Endothelial cell of umbilical vein (primary cell): ENCODE data around the gene DLAT. TPM values are rescaled to one million over a fixed set of nuclear protein-coding genes. Genes with fewer than 3 reads are reported as not detected.

Experiments used
- BruUV-seq: library from RNA; stranded (reverse); fragments of 400-500 nt; replicated peaks from 2 replicates; lab custom pipeline; 2021; lab: Mats Ljungman, UMichigan
- CTCF ChIA-PET: fragments of 300-600, 350-600 bp; sonication (Branson Sonifier 250); formaldehyde crosslinking; loops from one replicate; lab custom pipeline; 2021; ENCODE audit warnings: antibody characterized with exemption, inconsistent platforms; lab: Charles Lee
- POLR2A ChIA-PET: fragments of 300-600, 350-600 bp; sonication (Branson Sonifier 250); formaldehyde crosslinking; loops from one replicate; lab custom pipeline; 2021; ENCODE audit warnings: antibody characterized with exemption, inconsistent platforms; lab: Charles Lee
- DNase-seq: peaks from one replicate; pipeline ENCODE4 v3.0.0-alpha.2; 2011; ENCODE audit warnings: low read depth, low spot score
- FAIRE-seq: peaks from 2 replicates; lab custom pipeline; 2011; peaks lifted over from hg19 to GRCh38; lab: Jason Lieb, UNC
- H2AFZ ChIP-seq: 2 replicates; pipeline ENCODE4 v1.6.0; 2012; ENCODE audit warnings: low read depth, low read length, control low read depth, inconsistent platforms
- H3K27ac ChIP-seq: 2 replicates; pipeline ENCODE4 v1.5.1; 2011; ENCODE audit warnings: low read depth, mild to moderate bottlenecking, control low read depth, low read length, moderate library complexity; ENCODE audit not compliant: insufficient read depth
- H3K27me3 ChIP-seq, 2 experiments: 2 replicates each; pipeline versions ENCODE4 v1.6.0 to v1.6.1; 2011; ENCODE audit warnings: low read length in 2 of 2, mixed read lengths in 1 of 2; ENCODE audit not compliant: control insufficient read depth in 2 of 2, insufficient read depth in 2 of 2
- H3K36me3 ChIP-seq, 2 experiments: 2 replicates in 1 of 2; 3 replicates in 1 of 2; pipeline ENCODE4 v1.5.1; 2011; ENCODE audit warnings: low read length in 2 of 2, mild to moderate bottlenecking in 1 of 2, moderate library complexity in 1 of 2; ENCODE audit not compliant: control insufficient read depth in 2 of 2, insufficient read depth in 2 of 2; ENCODE audit errors: extremely low read depth in 1 of 2
- H3K4me1 ChIP-seq: 3 replicates; pipeline ENCODE4 v1.5.1; 2011; ENCODE audit warnings: mild to moderate bottlenecking, low read length; ENCODE audit not compliant: control insufficient read depth, insufficient read depth; ENCODE audit errors: extremely low read depth
- H3K4me2 ChIP-seq: 2 replicates; pipeline ENCODE4 v1.6.1; 2011; ENCODE audit warnings: low read length, control low read depth, mixed read lengths; ENCODE audit not compliant: insufficient read depth
- H3K4me3 ChIP-seq, 3 experiments: fragments of 200-600 bp in 1 of 3; sonication (generic), shearing (Covaris generic) in 1 of 3; replicated peaks in 1 of 3; 2 replicates each; pipeline ENCODE4 v1.5.1; 2011 to 2016; ENCODE audit warnings: control low read depth in 3 of 3, low read length in 3 of 3, mild to moderate bottlenecking in 2 of 3, inconsistent platforms in 1 of 3, low read depth in 1 of 3, moderate library complexity in 1 of 3; ENCODE audit not compliant: insufficient read depth in 1 of 3
- H3K79me2 ChIP-seq: 2 replicates; pipeline ENCODE4 v1.6.0; 2012; ENCODE audit warnings: low read length, inconsistent platforms; ENCODE audit not compliant: control insufficient read depth, insufficient read depth
- H3K9ac ChIP-seq: replicated peaks from 2 replicates; pipeline ENCODE3; 2011; ENCODE audit warnings: low read length, control low read depth; ENCODE audit not compliant: insufficient read depth; ENCODE audit errors: extremely low read depth
- H3K9me1 ChIP-seq: replicated peaks from 3 replicates; pipeline ENCODE4 v1.6.0; 2011; ENCODE audit warnings: mild to moderate bottlenecking, low read length; ENCODE audit not compliant: control insufficient read depth, insufficient read depth; ENCODE audit errors: extremely low read depth
- H3K9me3 ChIP-seq: replicated peaks from 2 replicates; pipeline ENCODE4 v1.5.1; 2012; ENCODE audit warnings: low read length, inconsistent platforms; ENCODE audit not compliant: control insufficient read depth, insufficient read depth
- H4K20me1 ChIP-seq: replicated peaks from 2 replicates; pipeline ENCODE3; 2011; ENCODE audit warnings: mild to moderate bottlenecking, low read length; ENCODE audit not compliant: control insufficient read depth, insufficient read depth; ENCODE audit errors: extremely low read depth
- CTCF ChIP-seq, 2 donors: IDR thresholded peaks; 1 replicate in 1 of 2; 2 replicates in 1 of 2; pipeline ENCODE4 v1.5.1; 2011; ENCODE audit warnings: low read length in 2 of 2, mild to moderate bottlenecking in 2 of 2, moderate library complexity in 2 of 2, control low read depth in 1 of 2, inconsistent platforms in 1 of 2, low read depth in 1 of 2; ENCODE audit not compliant: insufficient read depth in 1 of 2; ENCODE audit errors: extremely low read depth in 1 of 2
- EZH2 ChIP-seq: IDR thresholded peaks from 2 replicates; pipeline ENCODE4 v1.6.1; 2012; ENCODE audit warnings: borderline replicate concordance, low read depth, mild to moderate bottlenecking, moderate library complexity, low read length, inconsistent platforms; ENCODE audit not compliant: severe bottlenecking
- FOS ChIP-seq: IDR thresholded peaks from 2 replicates; pipeline ENCODE4 v1.6.1; 2011; ENCODE audit warnings: mild to moderate bottlenecking, low read length, moderate library complexity, borderline replicate concordance; ENCODE audit not compliant: insufficient read depth
- GATA2 ChIP-seq: IDR thresholded peaks from 2 replicates; pipeline ENCODE4 v1.7.0; 2011; ENCODE audit warnings: low read depth, mild to moderate bottlenecking, moderate library complexity, mixed read lengths, low read length; ENCODE audit not compliant: insufficient read length, insufficient read depth
- JUN ChIP-seq: IDR thresholded peaks from 2 replicates; pipeline ENCODE4 v1.6.1; 2011; ENCODE audit warnings: borderline replicate concordance, low read depth; ENCODE audit not compliant: insufficient read length, insufficient read depth
- MAX ChIP-seq: IDR thresholded peaks from 2 replicates; pipeline ENCODE4 v1.6.1; 2011; ENCODE audit not compliant: insufficient read depth, insufficient read length
- MYC ChIP-seq: IDR thresholded peaks from one replicate; pipeline ENCODE4 v1.6.1; 2011; ENCODE audit warnings: mild to moderate bottlenecking, low read depth, low read length
- POLR2A ChIP-seq: IDR thresholded peaks from 2 replicates; pipeline ENCODE4 v1.6.1; 2012; ENCODE audit warnings: low read depth, mild to moderate bottlenecking, control low read depth, low read length
- POLR2AphosphoS5 ChIP-seq: IDR thresholded peaks from 2 replicates; pipeline ENCODE4 v1.6.1; 2012; ENCODE audit warnings: low read depth, mild to moderate bottlenecking, control low read depth, low read length, moderate library complexity; ENCODE audit not compliant: insufficient read depth
- dilution Hi-C: fragments of 300-500 bp; cut with MboI; formaldehyde crosslinking; loops from one replicate; pipeline ENCODE4 v1.15.0; 2019; ENCODE audit warnings: low sequenced_read_pairs; ENCODE audit not compliant: extremely low pct_ligation_motif_present
- intact Hi-C: fragments of 100-400 bp; cut with micrococcal nuclease; formaldehyde crosslinking; loops from one replicate; pipeline ENCODE4 v1.10.0; 2022
- polyA plus RNA-seq, 4 experiments: library from polyadenylated mRNA; depleted of rRNA in 3 of 4; stranded (reverse) in 3 of 4; unstranded in 1 of 4; fragments of >200 nt; gene quantifications; 2 replicates each; pipeline versions ENCODE4 v1.2.1 to v1.2.3, GENCODE V29; 2011 to 2012; ENCODE audit warnings: missing spikeins in 1 of 4
- total RNA-seq: library from RNA; stranded (reverse); gene quantifications from 2 replicates; pipeline ENCODE4 v1.2.3, GENCODE V29; 2021

DLAT gene
- total and polyA plus RNA-seq, 2 donors (not counting 3 experiments of a cell fraction or from before 2014, with no cell fraction given), result 13.3 to 41.3 TPM

DNA sequence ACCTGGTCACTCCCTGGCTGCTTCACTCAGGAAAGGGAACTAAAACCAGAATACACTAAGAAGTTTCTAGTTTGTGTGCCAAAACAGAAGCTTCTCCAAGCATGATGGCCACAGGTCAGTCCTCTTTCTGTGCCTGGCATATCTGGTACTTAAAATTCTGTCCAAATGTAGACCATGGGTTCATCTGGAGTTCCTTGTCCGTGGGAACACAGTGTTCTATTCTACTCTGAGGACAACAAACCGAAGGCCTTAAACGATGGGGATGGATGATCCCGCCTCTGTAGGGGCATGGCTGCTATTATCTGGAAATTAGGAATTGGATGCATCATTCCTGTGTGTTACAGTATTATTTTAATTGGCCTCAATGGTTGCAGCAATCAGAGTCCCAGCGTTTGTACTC lies 6.1 kb upstream of the DLAT start:
- peaks cover 9% of the 10 kb centered on the region for H3K4me1 ChIP-seq
- FAIRE-seq, result no peak
- TF ChIP-seq CTCF (IDR thresholded peaks at IDR 0.05; ENCODE audit: extremely low read depth in 1 of 2, insufficient read depth in 1 of 2, low read depth in 1 of 2, low read length in 2 of 2) (no peak), MYC (no peak)
- no peak overlapping the region for H2AFZ ChIP-seq
- peaks cover 6 to 9% of the 10 kb centered on the region in 2 experiments for H3K36me3 ChIP-seq
- no peak overlapping the region for H3K4me2 ChIP-seq
- no peaks in the 10 kb centered on the region for H3K27me3 ChIP-seq
- dilution Hi-C loops, result no loop called here
- BruUV-seq, result no TSS peak
- POLR2A ChIA-PET, result no interaction called here
- no peaks in the 10 kb centered on the region for H4K20me1 ChIP-seq
- no peak for DNase-seq
- H3K9me1 ChIP-seq, result no peaks in the 10 kb centered on the region
- intact Hi-C loops, result no loop called here
- H3K9ac ChIP-seq, result no peak overlapping the region
- H3K79me2 ChIP-seq, result no peaks in the 10 kb centered on the region
- no peak overlapping the region for H3K27ac ChIP-seq
- H3K9me3 ChIP-seq, result no peaks in the 10 kb centered on the region
- H3K4me3 ChIP-seq, result no peak overlapping the region
- CTCF ChIA-PET, result no interaction called here

DNA sequence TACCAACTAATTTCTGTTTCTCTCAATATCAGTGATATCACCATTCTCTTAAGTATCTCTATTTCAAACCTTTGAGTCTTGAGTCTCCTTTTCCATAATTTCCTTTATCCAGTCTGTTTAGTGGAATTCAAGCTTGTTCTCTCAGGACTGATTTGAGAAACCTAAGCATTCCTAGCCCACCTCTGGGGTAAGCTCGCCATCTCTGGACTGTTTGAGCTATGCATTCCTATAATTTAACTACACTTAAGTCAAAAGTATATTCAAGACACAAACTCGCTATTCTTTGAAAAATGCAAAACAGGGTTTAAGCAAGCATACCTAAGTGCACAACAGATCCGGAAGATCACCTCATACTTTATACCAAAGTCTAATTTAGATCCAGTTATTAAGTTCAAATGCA lies 2.1 kb upstream of the DLAT start:
- no peak overlapping the region for H3K27ac ChIP-seq
- H3K27me3 ChIP-seq, result no peaks in the 10 kb centered on the region
- no peak overlapping the region for H3K4me3 ChIP-seq
- no peak for DNase-seq
- POLR2A ChIA-PET, result no interaction called here
- peaks cover 6 to 7% of the 10 kb centered on the region in 2 experiments for H3K36me3 ChIP-seq
- intact Hi-C loops (no loop called here), dilution Hi-C loops (no loop called here)
- H3K4me2 ChIP-seq, result no peak overlapping the region
- peaks cover 9% of the 10 kb centered on the region for H3K79me2 ChIP-seq
- H3K9me3 ChIP-seq, result no peaks in the 10 kb centered on the region
- TF ChIP-seq GATA2 (no peak), EZH2 (no peak), FOS (no peak), JUN (no peak), POLR2AphosphoS5 (no peak), MAX (no peak), MYC (no peak), POLR2A (no peak), CTCF (IDR thresholded peaks at IDR 0.05; ENCODE audit: extremely low read depth in 1 of 2, insufficient read depth in 1 of 2, low read depth in 1 of 2, low read length in 2 of 2) (no peak)
- H3K4me1 ChIP-seq, result peaks cover 11% of the 10 kb centered on the region
- no TSS peak for BruUV-seq
- H3K9ac ChIP-seq, result no peak overlapping the region
- no peaks in the 10 kb centered on the region for H4K20me1 ChIP-seq
- H2AFZ ChIP-seq, result no peak overlapping the region
- FAIRE-seq, result no peak
- CTCF ChIA-PET, result interaction anchor here (0.6 to 1.9 kb wide), 6 partner anchors 41 to 96 kb away, joined by 3 to 5 read pairs (median 4); no protein-coding TSS in a partner anchor
- no peaks in the 10 kb centered on the region for H3K9me1 ChIP-seq
